ENCODE results near the gene COL6A3. TPM values are rescaled to one million over a fixed set of nuclear protein-coding genes. Genes with fewer than 3 reads are reported as not detected.

Gene COL6A3
- polyA plus RNA-seq, 1 of the 3 experiments (the other 2 are of a cell fraction) = 18.5 TPM

DNA sequence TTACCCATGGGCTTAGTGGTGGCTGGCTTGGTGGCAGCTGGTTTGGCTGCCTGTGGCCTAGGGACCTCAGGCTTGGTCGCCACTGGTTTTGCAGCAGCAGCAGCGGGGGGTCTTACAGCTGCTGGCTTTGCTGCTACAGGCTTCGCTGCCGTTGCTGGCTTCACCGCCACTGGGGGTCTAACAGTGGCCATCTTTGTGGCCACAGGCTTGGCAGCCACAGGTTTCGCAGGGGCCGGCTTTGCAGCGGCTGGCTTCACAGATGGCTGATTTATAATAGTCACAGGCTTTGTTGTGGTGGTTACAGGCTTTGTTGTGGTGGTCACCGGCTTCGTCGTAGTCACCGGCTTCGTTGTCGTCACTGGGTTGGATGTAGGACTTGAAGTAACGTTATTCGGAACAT, 77.8 kb downstream of the COL6A3 start:
- DNase-seq = no peak
- TF ChIP-seq RAD21 (IDR thresholded peaks at IDR 0.05; ENCODE audit: low read length) (no peak), SMC3 (IDR thresholded peaks at IDR 0.05; ENCODE audit: low read depth, low read length) (no peak), TEAD4 (IDR thresholded peaks at IDR 0.05; ENCODE audit: borderline replicate concordance, insufficient read depth) (no peak), GABPA (IDR thresholded peaks at IDR 0.05; ENCODE audit: low read depth) (no peak), ELF1 (IDR thresholded peaks at IDR 0.05) (no peak), FOXJ3 (CRISPR knock-in tag; IDR thresholded peaks at IDR 0.05) (no peak), FOSL2 (IDR thresholded peaks at IDR 0.05; ENCODE audit: borderline replicate concordance, low read depth) (no peak), FOXM1 (IDR thresholded peaks at IDR 0.05; ENCODE audit: low read depth) (no peak), YY1 (IDR thresholded peaks at IDR 0.05; ENCODE audit: low read depth) (no peak), GATA2 (CRISPR knock-in tag; IDR thresholded peaks at IDR 0.05) (no peak), CHD2 (IDR thresholded peaks at IDR 0.05; ENCODE audit: low read length, partially characterized antibody) (no peak), RXRA (IDR thresholded peaks at IDR 0.05; ENCODE audit: borderline replicate concordance, low read depth) (no peak), JUND (IDR thresholded peaks at IDR 0.05) (no peak)
- TF ChIP-seq, protein P1, sequence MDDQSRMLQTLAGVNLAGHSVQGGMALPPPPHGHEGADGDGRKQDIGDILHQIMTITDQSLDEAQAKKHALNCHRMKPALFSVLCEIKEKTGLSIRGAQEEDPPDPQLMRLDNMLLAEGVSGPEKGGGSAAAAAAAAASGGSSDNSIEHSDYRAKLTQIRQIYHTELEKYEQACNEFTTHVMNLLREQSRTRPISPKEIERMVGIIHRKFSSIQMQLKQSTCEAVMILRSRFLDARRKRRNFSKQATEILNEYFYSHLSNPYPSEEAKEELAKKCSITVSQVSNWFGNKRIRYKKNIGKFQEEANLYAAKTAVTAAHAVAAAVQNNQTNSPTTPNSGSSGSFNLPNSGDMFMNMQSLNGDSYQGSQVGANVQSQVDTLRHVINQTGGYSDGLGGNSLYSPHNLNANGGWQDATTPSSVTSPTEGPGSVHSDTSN (IDR thresholded peaks at IDR 0.05) = no peak
- TF ChIP-seq, protein P2, sequence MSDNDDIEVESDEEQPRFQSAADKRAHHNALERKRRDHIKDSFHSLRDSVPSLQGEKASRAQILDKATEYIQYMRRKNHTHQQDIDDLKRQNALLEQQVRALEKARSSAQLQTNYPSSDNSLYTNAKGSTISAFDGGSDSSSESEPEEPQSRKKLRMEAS (IDR thresholded peaks at IDR 0.05; ENCODE audit: low read depth) = no peak
- TF ChIP-seq, protein P3, sequence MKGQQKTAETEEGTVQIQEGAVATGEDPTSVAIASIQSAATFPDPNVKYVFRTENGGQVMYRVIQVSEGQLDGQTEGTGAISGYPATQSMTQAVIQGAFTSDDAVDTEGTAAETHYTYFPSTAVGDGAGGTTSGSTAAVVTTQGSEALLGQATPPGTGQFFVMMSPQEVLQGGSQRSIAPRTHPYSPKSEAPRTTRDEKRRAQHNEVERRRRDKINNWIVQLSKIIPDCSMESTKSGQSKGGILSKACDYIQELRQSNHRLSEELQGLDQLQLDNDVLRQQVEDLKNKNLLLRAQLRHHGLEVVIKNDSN (IDR thresholded peaks at IDR 0.05; ENCODE audit: borderline replicate concordance, low read depth) = no peak
- TF ChIP-seq, protein P4, sequence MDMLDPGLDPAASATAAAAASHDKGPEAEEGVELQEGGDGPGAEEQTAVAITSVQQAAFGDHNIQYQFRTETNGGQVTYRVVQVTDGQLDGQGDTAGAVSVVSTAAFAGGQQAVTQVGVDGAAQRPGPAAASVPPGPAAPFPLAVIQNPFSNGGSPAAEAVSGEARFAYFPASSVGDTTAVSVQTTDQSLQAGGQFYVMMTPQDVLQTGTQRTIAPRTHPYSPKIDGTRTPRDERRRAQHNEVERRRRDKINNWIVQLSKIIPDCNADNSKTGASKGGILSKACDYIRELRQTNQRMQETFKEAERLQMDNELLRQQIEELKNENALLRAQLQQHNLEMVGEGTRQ (IDR thresholded peaks at IDR 0.05; ENCODE audit: borderline replicate concordance, low read depth, low read length) = no peak
- no peaks in the 10 kb centered on the region for H3F3A ChIP-seq (replicated peaks; ENCODE audit: insufficient read depth)
- WGBS (ENCODE audit: low lambda C conversion rate) = 92% methylated on average over 12 of the region's 16 CpGs
- ChIA-PET POLR2A (no interaction called here), CTCF (interaction anchor here (1.0 kb wide), 1 partner anchor 14 kb away, joined by 3 read pairs; no protein-coding TSS in a partner anchor)
- H3K4me3 ChIP-seq (ENCODE audit: low read depth in 2 of 2, low read length in 1 of 2) = no peak overlapping the region
- H3K27ac ChIP-seq (ENCODE audit: low read depth in 2 of 2, low read length in 1 of 2) = no peak overlapping the region
- H3K27me3 ChIP-seq (ENCODE audit: insufficient read depth) = no peaks in the 10 kb centered on the region
- no peaks in the 10 kb centered on the region; a peak in 1 of 4 replicates for H3K4me1 ChIP-seq (ENCODE audit: control insufficient read depth in 1 of 2, insufficient read depth in 2 of 2, low read depth in 1 of 2, low read length in 1 of 2)
- H3K9ac ChIP-seq = no peak overlapping the region
- H3K9me2 ChIP-seq = no peaks in the 10 kb centered on the region
- no peaks in the 10 kb centered on the region for H4K20me1 ChIP-seq (ENCODE audit: insufficient read depth)
- H2AFZ ChIP-seq (ENCODE audit: low read depth) = no peak overlapping the region
- H3K79me2 ChIP-seq (ENCODE audit: insufficient read depth) = no peaks in the 10 kb centered on the region
- H3K36me3 ChIP-seq (replicated peaks in 1 of 2; ENCODE audit: control insufficient read depth in 1 of 2, insufficient read depth in 2 of 2, low read length in 1 of 2) = peaks cover 0 to 6% of the 10 kb centered on the region in 2 experiments
- H3K9me3 ChIP-seq = no peaks in the 10 kb centered on the region
- H3K4me2 ChIP-seq = no peak overlapping the region

DNA sequence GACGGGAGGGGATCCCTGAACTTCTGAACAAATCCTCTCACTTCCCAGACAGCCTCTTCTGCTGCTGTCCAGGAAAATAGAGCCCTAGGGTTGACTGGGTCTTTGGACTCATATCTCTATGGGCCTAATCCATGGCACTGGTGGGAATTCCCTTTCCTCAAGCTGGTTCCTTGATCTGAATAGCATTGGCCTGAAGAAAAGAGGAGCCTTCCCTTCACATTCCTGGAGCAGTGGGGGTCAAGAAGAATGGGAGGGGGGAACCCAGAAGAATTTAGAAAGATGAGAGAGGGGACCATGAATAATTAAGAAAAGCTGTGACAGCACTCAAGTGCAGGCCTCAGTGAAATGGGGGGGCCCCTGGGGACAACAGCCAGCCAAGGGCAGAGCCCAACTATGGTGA, 80.2 kb downstream of the COL6A3 start:
- no peak for DNase-seq
- WGBS (ENCODE audit: low lambda C conversion rate) = 100% methylated on average over 1 of the region's 1 CpG
- ChIA-PET CTCF (no interaction called here), POLR2A (no interaction called here)
- TF ChIP-seq NRF1 (IDR thresholded peaks at IDR 0.05; ENCODE audit: low read depth, low read length) (no peak), TCF12 (IDR thresholded peaks at IDR 0.05) (no peak)
- Histone ChIP-seq H3K4me2 (no peak overlapping the region), H4K20me1 (ENCODE audit: insufficient read depth) (no peaks in the 10 kb centered on the region), H3K27me3 (ENCODE audit: insufficient read depth) (no peaks in the 10 kb centered on the region), H3K36me3 (replicated peaks in 1 of 2; ENCODE audit: control insufficient read depth in 1 of 2, insufficient read depth in 2 of 2, low read length in 1 of 2) (peaks cover 0 to 3% of the 10 kb centered on the region in 2 experiments), H3F3A (replicated peaks; ENCODE audit: insufficient read depth) (no peaks in the 10 kb centered on the region), H3K9ac (no peak overlapping the region), H3K79me2 (ENCODE audit: insufficient read depth) (no peaks in the 10 kb centered on the region), H3K4me3 (ENCODE audit: low read depth in 2 of 2, low read length in 1 of 2) (no peak overlapping the region), H3K27ac (ENCODE audit: low read depth in 2 of 2, low read length in 1 of 2) (no peak overlapping the region), H3K9me3 (no peaks in the 10 kb centered on the region), H3K4me1 (ENCODE audit: control insufficient read depth in 1 of 2, insufficient read depth in 2 of 2, low read depth in 1 of 2, low read length in 1 of 2) (no peaks in the 10 kb centered on the region; a peak in 1 of 4 replicates), H2AFZ (ENCODE audit: low read depth) (no peak overlapping the region), H3K9me2 (no peaks in the 10 kb centered on the region)

Measured in SK-N-SH (cell line).